Jurkat, Clone E6-1 (cell line): Measurements from ENCODE around the gene PRR13.

Experiments used
- DNase-seq: peaks from one replicate; pipeline ENCODE4 v3.0.0-alpha.2; 2011; ENCODE audit warnings: low read depth, low spot score
- H3K4me3 ChIP-seq: 2 replicates; pipeline ENCODE4 v1.5.1; 2011; ENCODE audit warnings: mild to moderate bottlenecking, low read length, control low read depth, moderate library complexity

PRR13 gene

GRCh38 chr12:53485955-53486735 is 44.6 kb downstream of the PRR13 start:
- no peak for DNase-seq
- no peak overlapping the region for H3K4me3 ChIP-seq

DNA sequence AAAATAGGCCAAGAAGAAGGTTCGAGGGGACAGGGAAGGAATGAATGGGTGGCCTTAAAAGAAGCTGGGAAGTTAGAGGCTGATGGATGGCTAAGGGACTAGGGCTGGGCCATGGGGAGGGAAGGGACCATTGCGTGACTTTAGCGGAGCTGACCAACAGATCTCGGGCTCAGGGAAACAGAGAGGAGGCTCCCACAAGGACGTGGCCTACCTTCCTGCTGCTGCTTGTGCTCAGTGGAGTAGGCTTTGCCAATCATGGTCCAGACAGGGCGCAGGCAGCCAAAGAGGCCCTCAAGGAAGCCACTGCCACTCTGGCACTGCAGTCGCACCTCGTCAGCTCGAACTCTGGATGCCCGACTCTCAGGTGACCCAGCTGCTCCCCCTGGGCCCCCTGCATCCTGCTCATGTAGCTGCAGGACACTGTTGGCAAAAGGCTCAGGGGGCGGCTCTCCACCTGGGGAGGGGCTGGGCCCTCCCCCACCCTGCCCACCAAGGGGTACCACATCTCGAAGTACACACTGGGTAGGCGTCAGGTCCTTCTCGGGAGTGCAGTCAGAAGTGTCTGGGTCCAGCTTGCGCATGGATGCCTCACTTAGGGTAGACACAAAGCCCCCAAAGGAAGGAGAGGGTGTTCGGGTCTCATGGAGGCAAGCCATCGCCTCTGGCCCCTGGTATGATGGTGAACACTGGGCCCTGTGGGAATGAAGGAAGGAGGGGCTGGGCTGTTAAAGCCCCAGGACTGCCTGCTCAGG is 45.4 kb downstream of the PRR13 start:
- H3K4me3 ChIP-seq = no peak overlapping the region
- no peak for DNase-seq

GRCh38 chr12:53489242-53489864 is 47.8 kb downstream of the PRR13 start:
- H3K4me3 ChIP-seq = no peak overlapping the region
- DNase-seq = no peak

- no peak overlapping the region for H3K4me3 ChIP-seq
Observed at GRCh38 chr12:53492188-53492587, 50.7 kb downstream of the PRR13 start.

GRCh38 chr12:53492830-53493609 is 51.5 kb downstream of the PRR13 start:
- peak; percentile 69 for DNase-seq
- H3K4me3 ChIP-seq = peak overlapping the region; percentile 69

More at GRCh38 chr12:53492188-53492587, 50.7 kb downstream of the PRR13 start:
- no peak for DNase-seq

GRCh38 chr12:53493610-53494391 is 52.3 kb downstream of the PRR13 start:
- H3K4me3 ChIP-seq = peak overlapping the region; percentile 69
- DNase-seq = no peak
